Measurements from ENCODE around the gene KCNAB2. TPM values are rescaled to one million over a fixed set of nuclear protein-coding genes. Genes with fewer than 3 reads are reported as not detected.

Gene KCNAB2
- total RNA-seq, 2 experiments from 2014 or later = 290 to 299 TPM

DNA sequence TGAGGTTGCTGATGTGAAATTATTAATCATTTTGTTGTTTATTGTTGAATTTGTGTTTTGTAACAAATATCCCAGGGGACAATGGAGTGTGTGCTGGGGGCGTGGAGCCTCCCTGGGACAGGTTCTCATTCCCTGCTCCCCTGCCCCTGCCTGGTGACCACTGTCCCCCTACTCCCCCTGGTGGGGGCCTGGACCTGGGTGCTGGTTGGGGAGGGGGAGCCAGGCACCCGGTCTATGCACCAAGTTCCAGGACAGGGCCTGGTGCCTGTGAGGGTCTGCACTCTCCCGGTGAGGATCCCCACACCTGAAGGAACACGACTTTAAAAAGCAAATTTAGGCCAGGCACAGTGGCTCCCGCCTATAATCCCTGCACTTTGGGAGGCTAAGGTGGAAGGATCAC, 92.1 kb downstream of the KCNAB2 start:
- no peaks in the 10 kb centered on the region for H3K27me3 Mint-ChIP-seq
- ChIA-PET CTCF (interaction anchor here (0.9 kb wide), 1 partner anchor 48 kb away, joined by 3 read pairs; no protein-coding TSS in a partner anchor), POLR2A (no interaction called here)
- TF ChIP-seq, protein P1, sequence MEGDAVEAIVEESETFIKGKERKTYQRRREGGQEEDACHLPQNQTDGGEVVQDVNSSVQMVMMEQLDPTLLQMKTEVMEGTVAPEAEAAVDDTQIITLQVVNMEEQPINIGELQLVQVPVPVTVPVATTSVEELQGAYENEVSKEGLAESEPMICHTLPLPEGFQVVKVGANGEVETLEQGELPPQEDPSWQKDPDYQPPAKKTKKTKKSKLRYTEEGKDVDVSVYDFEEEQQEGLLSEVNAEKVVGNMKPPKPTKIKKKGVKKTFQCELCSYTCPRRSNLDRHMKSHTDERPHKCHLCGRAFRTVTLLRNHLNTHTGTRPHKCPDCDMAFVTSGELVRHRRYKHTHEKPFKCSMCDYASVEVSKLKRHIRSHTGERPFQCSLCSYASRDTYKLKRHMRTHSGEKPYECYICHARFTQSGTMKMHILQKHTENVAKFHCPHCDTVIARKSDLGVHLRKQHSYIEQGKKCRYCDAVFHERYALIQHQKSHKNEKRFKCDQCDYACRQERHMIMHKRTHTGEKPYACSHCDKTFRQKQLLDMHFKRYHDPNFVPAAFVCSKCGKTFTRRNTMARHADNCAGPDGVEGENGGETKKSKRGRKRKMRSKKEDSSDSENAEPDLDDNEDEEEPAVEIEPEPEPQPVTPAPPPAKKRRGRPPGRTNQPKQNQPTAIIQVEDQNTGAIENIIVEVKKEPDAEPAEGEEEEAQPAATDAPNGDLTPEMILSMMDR (IDR thresholded peaks at IDR 0.05) = no peak
- DNase-seq (no peak), ATAC-seq (no peak)
- no peaks in the 10 kb centered on the region for H3K9me3 Mint-ChIP-seq
- no peaks in the 10 kb centered on the region for H3K36me3 Mint-ChIP-seq (ENCODE audit: low read depth)
- no peak overlapping the region for H3K4me3 Mint-ChIP-seq
- intact Hi-C loops (cut with micrococcal nuclease) = no loop called here
- H3K27ac Mint-ChIP-seq = no peak overlapping the region
- no peaks in the 10 kb centered on the region for H3K4me1 Mint-ChIP-seq (ENCODE audit: low read depth)

DNA sequence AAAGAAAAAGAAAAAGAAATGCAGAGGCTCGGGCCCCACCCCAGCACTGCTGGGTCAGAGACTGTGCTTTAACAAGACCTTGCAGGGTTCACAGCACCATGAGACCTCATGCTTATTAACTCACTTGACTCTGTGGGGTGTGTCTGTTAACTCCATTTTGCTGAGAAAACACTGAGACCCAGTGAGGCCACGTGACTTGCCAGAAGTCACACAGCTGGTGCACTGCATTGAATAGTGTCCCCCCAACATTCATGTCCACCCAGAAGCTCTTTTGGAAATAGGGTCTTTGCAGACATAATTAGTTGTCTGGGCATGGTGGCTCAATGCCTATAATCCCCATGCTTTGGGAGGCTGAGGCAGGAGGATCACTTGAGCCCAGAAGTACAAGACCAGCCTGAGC, 94.7 kb downstream of the KCNAB2 start:
- no peak for DNase-seq

DNA sequence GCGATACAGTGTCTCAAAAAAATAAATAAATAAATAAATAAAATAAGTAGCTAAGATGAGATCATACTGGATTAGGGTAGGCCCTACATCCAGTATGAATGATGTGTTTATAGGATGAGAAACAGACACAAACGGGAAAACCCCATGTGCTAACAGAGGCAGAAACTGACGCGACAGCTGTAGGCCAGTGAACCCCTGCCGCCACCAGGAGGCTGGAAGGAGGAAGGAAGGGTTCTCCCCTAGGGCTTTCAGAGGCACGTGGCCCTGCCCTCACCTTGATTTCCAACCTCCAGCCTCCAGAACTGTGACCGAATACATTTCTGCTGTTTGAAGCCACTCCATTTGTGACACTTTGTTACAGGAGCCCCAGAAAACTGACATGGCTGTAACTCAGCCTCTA, 95.9 kb downstream of the KCNAB2 start:
- intact Hi-C loops (cut with micrococcal nuclease) = no loop called here

More for the DNA sequence above, 94.7 kb downstream of the KCNAB2 start:
- no peaks in the 10 kb centered on the region for H3K9me3 Mint-ChIP-seq
- TF ChIP-seq, protein P1 (IDR thresholded peaks at IDR 0.05) = no peak
- H3K4me3 Mint-ChIP-seq = no peak overlapping the region
- no peaks in the 10 kb centered on the region for H3K36me3 Mint-ChIP-seq (ENCODE audit: low read depth)
- H3K4me1 Mint-ChIP-seq (ENCODE audit: low read depth) = no peaks in the 10 kb centered on the region
- intact Hi-C loops (cut with micrococcal nuclease) = no loop called here
- H3K27me3 Mint-ChIP-seq = no peaks in the 10 kb centered on the region
- no peak overlapping the region for H3K27ac Mint-ChIP-seq
- POLR2A ChIA-PET = no interaction called here
- no peak for ATAC-seq
- CTCF ChIA-PET = interaction anchor here (1.5 kb wide), 1 partner anchor 45 kb away, joined by 4 read pairs; no protein-coding TSS in a partner anchor

DNA sequence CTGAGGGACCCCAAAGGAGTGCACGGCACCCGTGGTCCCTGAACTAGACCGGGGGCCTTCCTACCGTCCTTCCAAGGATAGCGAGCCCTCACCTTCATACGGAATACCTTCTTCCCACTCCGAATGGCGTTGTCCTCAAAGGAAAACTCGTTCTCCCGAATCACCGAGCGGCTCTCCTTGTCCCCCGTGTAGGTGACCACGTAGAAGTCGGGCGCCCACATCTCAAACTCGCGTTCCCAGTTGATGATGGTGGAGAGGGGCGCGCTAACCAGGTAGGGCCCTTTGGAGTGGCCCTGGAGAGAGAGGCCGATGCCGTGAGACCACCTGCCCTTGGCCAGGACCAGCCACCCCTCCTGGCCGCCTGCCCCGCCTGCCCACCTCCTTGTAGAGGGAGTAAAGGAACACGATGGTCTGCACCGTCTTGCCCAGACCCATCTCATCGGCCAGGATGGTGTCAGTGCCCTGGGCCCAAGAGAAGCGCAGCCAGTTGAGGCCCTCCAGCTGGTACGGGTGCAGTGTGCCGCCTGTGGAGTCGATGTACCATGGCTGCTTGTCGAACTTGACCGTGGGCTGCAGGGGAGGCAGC, 96.4 kb downstream of the KCNAB2 start:
- H3K4me1 Mint-ChIP-seq (ENCODE audit: low read depth) = no peaks in the 10 kb centered on the region
- ChIA-PET CTCF (interaction anchor here (1.5 kb wide), 1 partner anchor 43 kb away, joined by 4 read pairs; no protein-coding TSS in a partner anchor), POLR2A (no interaction called here)
- intact Hi-C loops (cut with micrococcal nuclease) = no loop called here
- TF ChIP-seq, protein P1 (IDR thresholded peaks at IDR 0.05) = no peak
- H3K9me3 Mint-ChIP-seq = no peaks in the 10 kb centered on the region
- H3K27ac Mint-ChIP-seq = no peak overlapping the region
- H3K4me3 Mint-ChIP-seq = no peak overlapping the region
- ATAC-seq (no peak), DNase-seq (no peak)
- H3K27me3 Mint-ChIP-seq = peaks cover 2% of the 10 kb centered on the region
- H3K36me3 Mint-ChIP-seq (ENCODE audit: low read depth) = no peaks in the 10 kb centered on the region

More for the DNA sequence above, 95.9 kb downstream of the KCNAB2 start:
- DNase-seq = peak; percentile 69
- ChIA-PET POLR2A (no interaction called here), CTCF (interaction anchor here (1.5 kb wide), 1 partner anchor 44 kb away, joined by 4 read pairs; no protein-coding TSS in a partner anchor)
- Mint-ChIP-seq H3K4me3 (no peak overlapping the region), H3K9me3 (no peaks in the 10 kb centered on the region), H3K4me1 (ENCODE audit: low read depth) (no peaks in the 10 kb centered on the region), H3K27me3 (no peaks in the 10 kb centered on the region), H3K27ac (no peak overlapping the region), H3K36me3 (ENCODE audit: low read depth) (no peaks in the 10 kb centered on the region)
- TF ChIP-seq, protein P1 (IDR thresholded peaks at IDR 0.05) = no peak
- peak; percentile 95 for ATAC-seq

DNA sequence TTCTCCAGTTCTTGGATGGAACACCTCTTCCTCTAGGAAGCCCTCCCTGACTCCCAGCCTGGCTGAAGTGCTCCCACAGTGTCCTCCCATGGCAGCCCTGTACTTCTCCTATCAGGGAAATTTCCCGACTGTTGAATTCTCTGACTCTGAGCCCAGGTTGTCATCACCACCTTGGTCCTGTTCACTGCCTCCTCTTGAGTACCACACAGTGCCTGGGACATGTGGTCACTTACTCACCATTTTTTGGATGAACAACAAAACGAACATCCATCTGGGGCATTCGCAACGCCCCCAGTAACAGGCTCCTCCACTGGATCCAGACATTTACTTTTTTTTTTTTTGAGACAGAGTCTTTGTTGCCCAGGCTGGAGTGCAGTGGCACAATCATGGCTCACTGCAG, 97.0 kb downstream of the KCNAB2 start:
- intact Hi-C loops (cut with micrococcal nuclease) = no loop called here
- H3K36me3 Mint-ChIP-seq (ENCODE audit: low read depth) = no peaks in the 10 kb centered on the region
- no peak overlapping the region for H3K27ac Mint-ChIP-seq
- POLR2A ChIA-PET = no interaction called here
- H3K4me3 Mint-ChIP-seq = no peak overlapping the region
- CTCF ChIA-PET = interaction anchor here (1.1 kb wide), 1 partner anchor 11 kb away, joined by 3 read pairs; no protein-coding TSS in a partner anchor
- TF ChIP-seq, protein P1 (IDR thresholded peaks at IDR 0.05) = no peak
- H3K27me3 Mint-ChIP-seq = peaks cover 2% of the 10 kb centered on the region
- ATAC-seq = no peak
- DNase-seq = no peak
- H3K4me1 Mint-ChIP-seq (ENCODE audit: low read depth) = no peaks in the 10 kb centered on the region
- H3K9me3 Mint-ChIP-seq = no peaks in the 10 kb centered on the region

Measured in activated CD8-positive, alpha-beta T cell treated with anti-CD3 and anti-CD28 coated beads for 36 hours (primary cell).